ENCODE measurements around the gene RNF166. TPM values are rescaled to one million over a fixed set of nuclear protein-coding genes. Genes with fewer than 3 reads are reported as not detected.

The RNF166 gene
- total RNA-seq, 6 experiments from 2014 or later, result 10.3 to 18.3 (median 13.2) TPM

- no peak overlapping the region for H3K4me3 Mint-ChIP-seq
Observed at GRCh38 chr16:88752386-88753002, 46.3 kb upstream of the RNF166 start.

GRCh38 chr16:88750854-88751253 is 44.6 kb upstream of the RNF166 start:
- no peak for DNase-seq
- Mint-ChIP-seq H3K27ac (no peak overlapping the region), H3K4me1 (ENCODE audit: low read depth) (peaks cover 21% of the 10 kb centered on the region), H3K9me3 (no peaks in the 10 kb centered on the region), H3K36me3 (ENCODE audit: low read depth) (no peaks in the 10 kb centered on the region; the same call in 1 of the 2 replicates), H3K4me3 (no peak overlapping the region), H3K27me3 (ENCODE audit: insufficient read depth) (peaks cover 2% of the 10 kb centered on the region)
- TF ChIP-seq CTCF (IDR thresholded peaks at IDR 0.05), result no peak

More at GRCh38 chr16:88752386-88753002, 46.3 kb upstream of the RNF166 start:
- Mint-ChIP-seq H3K27ac (no peak overlapping the region), H3K9me3 (no peaks in the 10 kb centered on the region), H3K4me1 (ENCODE audit: low read depth) (peaks cover 21% of the 10 kb centered on the region), H3K27me3 (ENCODE audit: insufficient read depth) (peaks cover 2% of the 10 kb centered on the region), H3K36me3 (ENCODE audit: low read depth) (no peaks in the 10 kb centered on the region; the same call in 1 of the 2 replicates)
- no peak for TF ChIP-seq CTCF (IDR thresholded peaks at IDR 0.05)
- no peak for DNase-seq

- DNase-seq, result no peak
- Mint-ChIP-seq H3K36me3 (ENCODE audit: low read depth) (no peaks in the 10 kb centered on the region; the same call in 1 of the 2 replicates), H3K27ac (no peak overlapping the region)
Observed at GRCh38 chr16:88749358-88749757, 43.1 kb upstream of the RNF166 start.

GRCh38 chr16:88748364-88748763 is 42.2 kb upstream of the RNF166 start:
- no peaks in the 10 kb centered on the region; the same call in 1 of the 2 replicates for H3K36me3 Mint-ChIP-seq (ENCODE audit: low read depth)
- H3K27me3 Mint-ChIP-seq (ENCODE audit: insufficient read depth), result no peaks in the 10 kb centered on the region; the same call in none of the 2 replicates
- DNase-seq, result no peak
- TF ChIP-seq CTCF (IDR thresholded peaks at IDR 0.05), result no peak
- H3K4me1 Mint-ChIP-seq (ENCODE audit: low read depth), result peaks cover under 1% of the 10 kb centered on the region
- no peak overlapping the region for H3K27ac Mint-ChIP-seq
- H3K4me3 Mint-ChIP-seq, result no peak overlapping the region
- H3K9me3 Mint-ChIP-seq, result no peaks in the 10 kb centered on the region

More at GRCh38 chr16:88749358-88749757, 43.1 kb upstream of the RNF166 start:
- peaks cover 9% of the 10 kb centered on the region for H3K4me1 Mint-ChIP-seq (ENCODE audit: low read depth)
- no peak overlapping the region for H3K4me3 Mint-ChIP-seq
- no peak for TF ChIP-seq CTCF (IDR thresholded peaks at IDR 0.05)
- peaks cover 2% of the 10 kb centered on the region for H3K27me3 Mint-ChIP-seq (ENCODE audit: insufficient read depth)
- H3K9me3 Mint-ChIP-seq, result no peaks in the 10 kb centered on the region

- no peak for DNase-seq
- H3K36me3 Mint-ChIP-seq (ENCODE audit: low read depth), result no peaks in the 10 kb centered on the region; the same call in 1 of the 2 replicates
- no peak overlapping the region for H3K4me3 Mint-ChIP-seq
- H3K9me3 Mint-ChIP-seq, result no peaks in the 10 kb centered on the region
- no peaks in the 10 kb centered on the region; the same call in 1 of the 2 replicates for H3K4me1 Mint-ChIP-seq (ENCODE audit: low read depth)
- H3K27me3 Mint-ChIP-seq (ENCODE audit: insufficient read depth), result no peaks in the 10 kb centered on the region; the same call in none of the 2 replicates
- no peak overlapping the region for H3K27ac Mint-ChIP-seq
- peak; percentile 58; the same call in 1 of the 2 replicates for TF ChIP-seq CTCF (IDR thresholded peaks at IDR 0.05)
Observed at GRCh38 chr16:88747588-88748301, 41.5 kb upstream of the RNF166 start.

Measured in HFFc6 (cell line).